ENCODE measurements around the gene CCDC61.
A peak's percentile ranks its signal among the peaks of the same experiment; 100 is the strongest.

Gene CCDC61

GRCh38 chr19:46067691-46068090 is 72.4 kb downstream of the CCDC61 start:
- no peak overlapping the region for H2BK15ac ChIP-seq (ENCODE audit: low read length)
- H2AFZ ChIP-seq (ENCODE audit: low read length): no peak overlapping the region
- H3K4me1 ChIP-seq (ENCODE audit: control insufficient read depth in 2 of 2, insufficient read depth in 1 of 2, low read depth in 1 of 2, low read length in 2 of 2): no peaks in the 10 kb centered on the region
- H3K9me3 ChIP-seq (replicated peaks in 1 of 2; ENCODE audit: control insufficient read depth in 2 of 2, insufficient read depth in 1 of 2, low read depth in 1 of 2, low read length in 2 of 2): no peaks in the 10 kb centered on the region
- H3K4me2 ChIP-seq (ENCODE audit: insufficient read depth, low read length, poor library complexity, severe bottlenecking): no peak overlapping the region
- H3K27me3 ChIP-seq (ENCODE audit: control insufficient read depth in 3 of 3, insufficient read depth in 3 of 3, low read depth in 1 of 3, low read length in 3 of 3): peaks cover 0 to 32% (median 0%) of the 10 kb centered on the region in 3 experiments
- no peak overlapping the region for H4K91ac ChIP-seq (ENCODE audit: low read depth, low read length, poor library complexity)
- H2BK120ac ChIP-seq (ENCODE audit: low read depth, low read length): no peak overlapping the region
- H3K23ac ChIP-seq (ENCODE audit: low read depth, low read length, poor library complexity): no peak overlapping the region
- no CpG with 5 or more reads among the region's 1 CpG for WGBS, 2 donors (ENCODE audit: extremely low coverage in 2 of 2, insufficient read length in 2 of 2, insufficient replicate concordance in 1 of 2)
- H2AK5ac ChIP-seq (ENCODE audit: low read depth, low read length): no peak overlapping the region
- H4K8ac ChIP-seq (ENCODE audit: low read depth, low read length): no peak overlapping the region
- H2BK5ac ChIP-seq (ENCODE audit: low read length): no peak overlapping the region
- H3K27ac ChIP-seq (replicated peaks; ENCODE audit: low read length): no peak overlapping the region
- H3K4ac ChIP-seq (ENCODE audit: low read length): no peak overlapping the region
- no peak overlapping the region for H2BK12ac ChIP-seq (ENCODE audit: low read length)
- no peak for DNase-seq (ENCODE audit: low spot score)
- no peak overlapping the region for H3K4me3 ChIP-seq (ENCODE audit: low read length in 2 of 2)
- H3K36me3 ChIP-seq (replicated peaks in 1 of 2; ENCODE audit: control insufficient read depth in 2 of 2, insufficient read depth in 2 of 2, low read length in 2 of 2): no peaks in the 10 kb centered on the region
- H3K14ac ChIP-seq (ENCODE audit: low read length): no peak overlapping the region
- no peaks in the 10 kb centered on the region for H3K79me1 ChIP-seq (ENCODE audit: low read depth, low read length)
- H3K18ac ChIP-seq (ENCODE audit: low read length): no peak overlapping the region
- no peak overlapping the region for H3K9ac ChIP-seq (ENCODE audit: low read depth, low read length, poor library complexity)

Small RNA genes lying within 50 kb of the gene (small RNA-seq; reads per million reads assigned to genes)
- 5,622 reads per million, percentile 100 among the genes with 10 or more reads in this experiment for gene MIR769 (ENCODE audit: insufficient read depth)
